GM19452 (cell line): ENCODE measurements around the gene CLCN2.
"Not testable (repeated sequence)": the region's sequence is repeated elsewhere in the genome, so short reads cannot be mapped to it uniquely, and the experiment has no call there.

Experiments used
- ATAC-seq: cut with Tn5 transposase; IDR thresholded peaks from one replicate; pipeline ENCODE4 v1.9.1; 2021; ENCODE audit not compliant: unreplicated experiment

CLCN2 gene

GRCh38 chr3:184347321-184348056 is 13.9 kb downstream of the CLCN2 start:
- no peak for ATAC-seq

- no peak for ATAC-seq
These were observed 14.8 kb downstream of the CLCN2 start for GRCh38 chr3:184346480-184347190.

- ATAC-seq = no peak
These were observed 15.9 kb downstream of the CLCN2 start for GRCh38 chr3:184345317-184346144.

- no peak for ATAC-seq
These were observed 16.7 kb downstream of the CLCN2 start for GRCh38 chr3:184344579-184345316.

- no peak for ATAC-seq
These were observed 18.1 kb downstream of the CLCN2 start for GRCh38 chr3:184343200-184343876.

GRCh38 chr3:184341925-184342324 is 19.5 kb downstream of the CLCN2 start:
- no peak for ATAC-seq

GRCh38 chr3:184339451-184340135 is 21.8 kb downstream of the CLCN2 start:
- ATAC-seq = not testable (repeated sequence)

- ATAC-seq = no peak
These were observed 22.4 kb downstream of the CLCN2 start for GRCh38 chr3:184339001-184339400.

GRCh38 chr3:184338511-184338945 is 22.9 kb downstream of the CLCN2 start:
- no peak for ATAC-seq

GRCh38 chr3:184337981-184338380 is 23.4 kb downstream of the CLCN2 start:
- ATAC-seq = no peak

- no peak for ATAC-seq
These were observed 24.0 kb downstream of the CLCN2 start, which contains the start of gene FAM131A for GRCh38 chr3:184337399-184337714. Gene FAM131A, plus strand, starts transcription at chr3:184337600. Its CDS starts 31 bp downstream, at chr3:184337631.

- ATAC-seq = no peak
These were observed 24.6 kb downstream of the CLCN2 start for GRCh38 chr3:184336547-184337398.

- ATAC-seq = peak; percentile 80
These were observed 25.5 kb downstream of the CLCN2 start for GRCh38 chr3:184335661-184336546.

GRCh38 chr3:184335291-184335660 is 26.1 kb downstream of the CLCN2 start:
- ATAC-seq = no peak

- no peak for ATAC-seq
These were observed 26.8 kb downstream of the CLCN2 start for GRCh38 chr3:184334470-184335158.

GRCh38 chr3:184333700-184334099 is 27.7 kb downstream of the CLCN2 start:
- ATAC-seq = no peak

GRCh38 chr3:184333190-184333589 is 28.2 kb downstream of the CLCN2 start:
- ATAC-seq = no peak
